ENCODE data around the gene SCN8A.
A peak's percentile ranks its signal among the peaks of the same experiment; 100 is the strongest.
"Not testable (repeated sequence)": the region's sequence is repeated elsewhere in the genome, so short reads cannot be mapped to it uniquely, and the experiment has no call there.

Gene SCN8A

GRCh38 chr12:51591016-51591901 lies at the start of gene SCN8A:
TSS of gene SCN8A (plus strand) at chr12:51591233. CDS start at chr12:51662818, 71,585 bp downstream.
- H3K36me3 ChIP-seq (ENCODE audit: control insufficient read depth, low read depth, low read length), result no peaks in the 10 kb centered on the region
- peak within 1 kb of the TSS; percentile 49 for H3K27ac ChIP-seq (ENCODE audit: low read length)
- no peaks in the 10 kb centered on the region for H3K9me3 ChIP-seq (ENCODE audit: control insufficient read depth, low read depth, low read length)
- peaks cover 10% of the 10 kb centered on the region for H3K4me1 ChIP-seq (ENCODE audit: control insufficient read depth, low read depth, low read length)
- peak within 1 kb of the TSS; percentile 67 for H3K9ac ChIP-seq (ENCODE audit: low read length)
- H3K27me3 ChIP-seq (ENCODE audit: control insufficient read depth, insufficient read depth, low read length), result peaks cover 12% of the 10 kb centered on the region
- peak within 1 kb of the TSS; percentile 92 for H3K4me3 ChIP-seq (ENCODE audit: low read length)

- no peak overlapping the region for H3K27ac ChIP-seq (ENCODE audit: low read length)
- H3K4me3 ChIP-seq (ENCODE audit: low read length), result no peak overlapping the region
- H3K9ac ChIP-seq (ENCODE audit: low read length), result no peak overlapping the region
- H3K9me3 ChIP-seq (ENCODE audit: control insufficient read depth, low read depth, low read length), result no peaks in the 10 kb centered on the region
- H3K4me1 ChIP-seq (ENCODE audit: control insufficient read depth, low read depth, low read length), result peaks cover 22% of the 10 kb centered on the region
- no peaks in the 10 kb centered on the region for H3K36me3 ChIP-seq (ENCODE audit: control insufficient read depth, low read depth, low read length)
- H3K27me3 ChIP-seq (ENCODE audit: control insufficient read depth, insufficient read depth, low read length), result no peaks in the 10 kb centered on the region
Observed at GRCh38 chr12:51546097-51546496, 44.9 kb upstream of the SCN8A start.

- H3K36me3 ChIP-seq (ENCODE audit: control insufficient read depth, low read depth, low read length), result no peaks in the 10 kb centered on the region
- H3K27ac ChIP-seq (ENCODE audit: low read length), result no peak overlapping the region
- H3K9me3 ChIP-seq (ENCODE audit: control insufficient read depth, low read depth, low read length), result no peaks in the 10 kb centered on the region
- no peak overlapping the region for H3K9ac ChIP-seq (ENCODE audit: low read length)
- no peak overlapping the region for H3K4me3 ChIP-seq (ENCODE audit: low read length)
- H3K27me3 ChIP-seq (ENCODE audit: control insufficient read depth, insufficient read depth, low read length), result no peaks in the 10 kb centered on the region
- peaks cover 22% of the 10 kb centered on the region for H3K4me1 ChIP-seq (ENCODE audit: control insufficient read depth, low read depth, low read length)
Observed at GRCh38 chr12:51547606-51548005, 43.4 kb upstream of the SCN8A start.

GRCh38 chr12:51548241-51548640 lies 42.8 kb upstream of the SCN8A start:
- no peaks in the 10 kb centered on the region for H3K27me3 ChIP-seq (ENCODE audit: control insufficient read depth, insufficient read depth, low read length)
- H3K36me3 ChIP-seq (ENCODE audit: control insufficient read depth, low read depth, low read length), result no peaks in the 10 kb centered on the region
- H3K9ac ChIP-seq (ENCODE audit: low read length), result no peak overlapping the region
- H3K9me3 ChIP-seq (ENCODE audit: control insufficient read depth, low read depth, low read length), result no peaks in the 10 kb centered on the region
- H3K4me3 ChIP-seq (ENCODE audit: low read length), result no peak overlapping the region
- peaks cover 18% of the 10 kb centered on the region for H3K4me1 ChIP-seq (ENCODE audit: control insufficient read depth, low read depth, low read length)
- no peak overlapping the region for H3K27ac ChIP-seq (ENCODE audit: low read length)

GRCh38 chr12:51549637-51550036 lies 41.4 kb upstream of the SCN8A start:
- H3K4me1 ChIP-seq (ENCODE audit: control insufficient read depth, low read depth, low read length), result peaks cover 14% of the 10 kb centered on the region
- H3K9ac ChIP-seq (ENCODE audit: low read length), result no peak overlapping the region
- H3K4me3 ChIP-seq (ENCODE audit: low read length), result no peak overlapping the region
- no peaks in the 10 kb centered on the region for H3K36me3 ChIP-seq (ENCODE audit: control insufficient read depth, low read depth, low read length)
- H3K27me3 ChIP-seq (ENCODE audit: control insufficient read depth, insufficient read depth, low read length), result no peaks in the 10 kb centered on the region
- no peak overlapping the region for H3K27ac ChIP-seq (ENCODE audit: low read length)
- H3K9me3 ChIP-seq (ENCODE audit: control insufficient read depth, low read depth, low read length), result no peaks in the 10 kb centered on the region

GRCh38 chr12:51568271-51569032 lies 22.6 kb upstream of the SCN8A start:
- H3K4me3 ChIP-seq (ENCODE audit: low read length); H3K4me1 ChIP-seq (ENCODE audit: control insufficient read depth, low read depth, low read length); H3K9ac ChIP-seq (ENCODE audit: low read length); H3K27ac ChIP-seq (ENCODE audit: low read length); H3K9me3 ChIP-seq (ENCODE audit: control insufficient read depth, low read depth, low read length); H3K36me3 ChIP-seq (ENCODE audit: control insufficient read depth, low read depth, low read length); H3K27me3 ChIP-seq (ENCODE audit: control insufficient read depth, insufficient read depth, low read length): not testable (repeated sequence)

- Histone ChIP-seq H3K4me3 (ENCODE audit: low read length) (no peak overlapping the region), H3K9ac (ENCODE audit: low read length) (no peak overlapping the region), H3K27ac (ENCODE audit: low read length) (no peak overlapping the region), H3K27me3 (ENCODE audit: control insufficient read depth, insufficient read depth, low read length) (no peaks in the 10 kb centered on the region), H3K36me3 (ENCODE audit: control insufficient read depth, low read depth, low read length) (no peaks in the 10 kb centered on the region), H3K9me3 (ENCODE audit: control insufficient read depth, low read depth, low read length) (no peaks in the 10 kb centered on the region), H3K4me1 (ENCODE audit: control insufficient read depth, low read depth, low read length) (no peaks in the 10 kb centered on the region)
Observed at GRCh38 chr12:51579321-51579850, 11.6 kb upstream of the SCN8A start.

- Histone ChIP-seq H3K4me1 (ENCODE audit: control insufficient read depth, low read depth, low read length) (peaks cover 10% of the 10 kb centered on the region), H3K27me3 (ENCODE audit: control insufficient read depth, insufficient read depth, low read length) (peaks cover 12% of the 10 kb centered on the region), H3K27ac (ENCODE audit: low read length) (no peak overlapping the region), H3K9me3 (ENCODE audit: control insufficient read depth, low read depth, low read length) (no peaks in the 10 kb centered on the region), H3K36me3 (ENCODE audit: control insufficient read depth, low read depth, low read length) (no peaks in the 10 kb centered on the region), H3K4me3 (ENCODE audit: low read length) (no peak overlapping the region), H3K9ac (ENCODE audit: low read length) (no peak overlapping the region)
Observed at GRCh38 chr12:51589060-51589459, 2.0 kb upstream of the SCN8A start.

GRCh38 chr12:51589557-51590176 lies 1.4 kb upstream of the SCN8A start:
- no peak overlapping the region for H3K27ac ChIP-seq (ENCODE audit: low read length)
- H3K4me3 ChIP-seq (ENCODE audit: low read length), result peak overlapping the region; percentile 74
- no peak overlapping the region for H3K9ac ChIP-seq (ENCODE audit: low read length)
- peaks cover 10% of the 10 kb centered on the region for H3K4me1 ChIP-seq (ENCODE audit: control insufficient read depth, low read depth, low read length)
- no peaks in the 10 kb centered on the region for H3K9me3 ChIP-seq (ENCODE audit: control insufficient read depth, low read depth, low read length)
- no peaks in the 10 kb centered on the region for H3K36me3 ChIP-seq (ENCODE audit: control insufficient read depth, low read depth, low read length)
- peaks cover 12% of the 10 kb centered on the region for H3K27me3 ChIP-seq (ENCODE audit: control insufficient read depth, insufficient read depth, low read length)

GRCh38 chr12:51590347-51591015 lies 552 bp upstream of the SCN8A start:
- Histone ChIP-seq H3K36me3 (ENCODE audit: control insufficient read depth, low read depth, low read length) (no peaks in the 10 kb centered on the region), H3K9me3 (ENCODE audit: control insufficient read depth, low read depth, low read length) (no peaks in the 10 kb centered on the region), H3K9ac (ENCODE audit: low read length) (no peak overlapping the region), H3K4me3 (ENCODE audit: low read length) (peak overlapping the region; percentile 74), H3K4me1 (ENCODE audit: control insufficient read depth, low read depth, low read length) (peaks cover 10% of the 10 kb centered on the region), H3K27ac (ENCODE audit: low read length) (no peak overlapping the region), H3K27me3 (ENCODE audit: control insufficient read depth, insufficient read depth, low read length) (peaks cover 12% of the 10 kb centered on the region)

Data from iPS-18a (cell line).